Peyer's patch (tissue), 4 donors: ENCODE results near the gene CFAP61. TPM values are rescaled to one million over a fixed set of nuclear protein-coding genes. Genes with fewer than 3 reads are reported as not detected.

Experiments used
- DNase-seq, 3 donors: peaks; one replicate each; pipeline ENCODE4 v3.0.0-alpha.2; 2017 to 2019
- H3K27ac ChIP-seq, 4 donors: fragments of 200-600 bp; sonication (generic); one replicate each; pipeline ENCODE4 v1.5.1; 2016 to 2019
- H3K27me3 ChIP-seq, 2 donors: fragments of 200-600 bp; sonication (generic); one replicate each; pipeline ENCODE4 v1.5.1; 2019
- H3K36me3 ChIP-seq, 3 donors: fragments of 200-600 bp; sonication (generic); one replicate each; pipeline ENCODE4 v1.5.1; 2016 to 2019
- H3K4me1 ChIP-seq, 4 donors: fragments of 200-600 bp; sonication (generic); one replicate each; pipeline ENCODE4 v1.5.1; 2016 to 2019
- H3K4me3 ChIP-seq, 4 donors: fragments of 200-600 bp; sonication (generic); 1 replicate in 3 of 4; 2 replicates in 1 of 4; pipeline ENCODE4 v1.5.1; 2016 to 2019; ENCODE audit warnings: mild to moderate bottlenecking in 1 of 4
- H3K9me3 ChIP-seq, 4 donors: fragments of 200-600 bp; sonication (generic); one replicate each; pipeline ENCODE4 v1.5.1; 2016 to 2019; ENCODE audit warnings: mild to moderate bottlenecking in 1 of 4
- CTCF ChIP-seq, 6 experiments: fragments of 450-650 bp in 4 of 6; fragments of 200-600 bp in 2 of 6; sonication (generic) in 1 of 6; IDR thresholded peaks; one replicate each; pipeline ENCODE4 v1.5.1; 2017 to 2019; ENCODE audit warnings: antibody characterized with exemption in 6 of 6, mild to moderate bottlenecking in 3 of 6, moderate library complexity in 1 of 6
- POLR2A ChIP-seq, 2 donors: fragments of 450-650 bp; IDR thresholded peaks; one replicate each; pipeline ENCODE4 v1.5.1; 2017; ENCODE audit warnings: antibody characterized with exemption in 2 of 2, mild to moderate bottlenecking in 2 of 2, moderate library complexity in 2 of 2
- total RNA-seq, 4 donors: library from RNA; depleted of rRNA; stranded (reverse); fragments of >200 nt; gene quantifications; one replicate each; pipeline ENCODE4 v1.1.0, GENCODE V29; 2016

The CFAP61 gene
- total RNA-seq, 4 donors from 2014 or later = not detected

DNA sequence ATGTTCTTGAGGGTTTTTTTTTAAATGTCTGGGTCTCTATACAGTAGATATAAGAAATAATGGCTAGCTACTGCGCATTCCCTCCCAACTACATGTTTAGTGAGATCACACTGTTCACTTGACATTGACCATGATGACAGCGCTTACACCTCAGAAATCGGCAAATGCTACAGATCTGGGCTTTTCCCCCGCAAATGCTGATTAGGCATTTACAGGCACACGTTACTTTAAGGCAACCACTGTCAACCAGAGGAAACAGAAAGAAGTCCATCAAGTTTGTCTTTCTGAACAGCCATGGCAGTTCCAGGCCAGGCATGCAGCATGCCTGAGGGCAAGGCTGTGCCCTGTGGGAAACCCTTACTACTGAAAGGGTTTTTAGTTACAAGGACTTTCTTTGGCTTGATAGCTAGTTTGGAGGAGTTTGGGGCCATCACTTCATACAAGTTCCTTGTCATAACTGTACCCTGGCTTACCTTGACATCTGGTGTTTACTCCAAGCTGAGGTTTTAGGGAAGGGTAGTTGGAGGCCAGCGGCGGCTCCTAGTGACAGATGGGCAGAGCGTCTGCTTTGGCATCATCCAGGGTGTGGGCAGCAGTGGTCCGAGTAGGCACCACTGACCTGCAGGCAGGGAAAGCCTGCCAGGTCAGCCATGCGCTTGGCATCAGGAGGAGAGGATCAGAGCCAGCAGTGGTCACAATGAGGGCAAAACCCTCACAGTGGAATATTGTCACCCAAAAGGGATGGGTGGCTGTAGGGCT lies 43.0 kb downstream of the CFAP61 start:
- DNase-seq = no peak

GRCh38 chr20:20096421-20096820 lies 44.1 kb downstream of the CFAP61 start:
- H3K4me1 ChIP-seq = no peaks in the 10 kb centered on the region
- no peaks in the 10 kb centered on the region for H3K27me3 ChIP-seq
- DNase-seq = no peak
- no peaks in the 10 kb centered on the region for H3K9me3 ChIP-seq
- TF ChIP-seq CTCF (IDR thresholded peaks at IDR 0.05) (no peak), POLR2A (IDR thresholded peaks at IDR 0.05) (no peak)
- H3K27ac ChIP-seq = no peak overlapping the region
- no peaks in the 10 kb centered on the region for H3K36me3 ChIP-seq
- H3K4me3 ChIP-seq = no peak overlapping the region

More for the DNA sequence above, 43.0 kb downstream of the CFAP61 start:
- no peak overlapping the region for H3K4me3 ChIP-seq
- no peak overlapping the region for H3K27ac ChIP-seq
- TF ChIP-seq CTCF (IDR thresholded peaks at IDR 0.05) = no peak
- no peaks in the 10 kb centered on the region for H3K4me1 ChIP-seq
- no peaks in the 10 kb centered on the region for H3K36me3 ChIP-seq
- H3K9me3 ChIP-seq = no peaks in the 10 kb centered on the region
- no peaks in the 10 kb centered on the region for H3K27me3 ChIP-seq

DNA sequence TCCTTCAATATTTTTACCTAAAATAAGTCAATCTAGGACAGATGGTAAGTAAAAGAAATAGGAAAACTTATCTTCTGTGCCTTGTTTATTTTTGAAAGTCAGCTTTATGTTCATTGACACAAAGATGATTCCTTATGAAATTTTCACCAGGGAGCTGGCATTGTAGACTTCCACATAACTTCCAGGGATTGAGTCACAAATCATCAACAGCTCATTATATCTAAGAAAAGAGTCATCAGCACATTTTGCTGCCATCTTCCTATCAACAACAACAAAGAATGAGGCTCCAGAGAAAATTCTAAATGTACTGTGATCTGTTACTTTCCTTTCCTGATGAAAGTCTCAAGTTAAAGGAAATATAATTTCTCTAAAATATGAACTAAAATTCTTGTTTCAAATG lies 48.5 kb downstream of the CFAP61 start:
- Histone ChIP-seq H3K36me3 (no peaks in the 10 kb centered on the region), H3K4me3 (no peak overlapping the region), H3K27me3 (no peaks in the 10 kb centered on the region), H3K4me1 (no peaks in the 10 kb centered on the region), H3K27ac (no peak overlapping the region), H3K9me3 (no peaks in the 10 kb centered on the region)
- TF ChIP-seq POLR2A (IDR thresholded peaks at IDR 0.05) (no peak), CTCF (IDR thresholded peaks at IDR 0.05) (no peak)
- no peak for DNase-seq

DNA sequence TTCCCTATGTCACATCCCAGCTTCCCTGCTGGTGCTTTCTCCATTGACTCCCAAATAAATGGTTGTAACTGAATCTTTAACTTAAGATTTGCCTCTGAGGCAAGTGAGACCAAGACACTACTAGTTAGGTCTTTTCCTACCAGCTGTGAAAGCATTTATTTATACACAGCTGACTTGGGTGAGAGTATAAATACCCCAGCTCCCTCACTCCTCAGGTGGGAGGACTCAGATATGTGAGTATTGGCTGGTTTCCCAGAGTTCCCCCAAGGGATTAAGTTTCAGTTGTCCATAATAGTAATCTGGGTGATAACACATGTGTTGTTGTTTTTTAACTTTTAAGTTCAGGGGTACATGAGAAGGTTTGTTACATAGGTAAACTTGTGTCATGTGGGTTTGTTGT lies 49.8 kb downstream of the CFAP61 start:
- Histone ChIP-seq H3K27ac (no peak overlapping the region), H3K4me1 (no peaks in the 10 kb centered on the region), H3K9me3 (no peaks in the 10 kb centered on the region), H3K4me3 (no peak overlapping the region), H3K36me3 (no peaks in the 10 kb centered on the region), H3K27me3 (no peaks in the 10 kb centered on the region)
- TF ChIP-seq POLR2A (IDR thresholded peaks at IDR 0.05) (no peak), CTCF (IDR thresholded peaks at IDR 0.05) (no peak)
- DNase-seq = no peak

- Histone ChIP-seq H3K27ac (no peak overlapping the region), H3K4me1 (no peaks in the 10 kb centered on the region), H3K36me3 (no peaks in the 10 kb centered on the region), H3K27me3 (no peaks in the 10 kb centered on the region), H3K4me3 (no peak overlapping the region), H3K9me3 (no peaks in the 10 kb centered on the region)
- DNase-seq = no peak
- TF ChIP-seq CTCF (IDR thresholded peaks at IDR 0.05) = no peak
- no peak for TF ChIP-seq POLR2A (IDR thresholded peaks at IDR 0.05)
Measured at GRCh38 chr20:20102716-20103258, 50.5 kb downstream of the CFAP61 start.
